ENCODE data around the gene AGO3. TPM values are rescaled to one million over a fixed set of nuclear protein-coding genes. Genes with fewer than 3 reads are reported as not detected.
"Not testable (repeated sequence)": the region's sequence is repeated elsewhere in the genome, so short reads cannot be mapped to it uniquely, and the experiment has no call there.

The AGO3 gene
- polyA plus RNA-seq, 3 donors, result 10.8 to 12.6 (median 11.8) TPM

GRCh38 chr1:35923791-35924221 is 7.1 kb upstream of the AGO3 start:
- DNase-seq (ENCODE audit: low read depth in 3 of 3, low spot score in 2 of 3), result no peak

GRCh38 chr1:35924838-35925237 is 6.1 kb upstream of the AGO3 start:
- no peak for DNase-seq (ENCODE audit: low read depth in 3 of 3, low spot score in 2 of 3)

GRCh38 chr1:35925741-35926140 is 5.2 kb upstream of the AGO3 start:
- no peak for DNase-seq (ENCODE audit: low read depth in 3 of 3, low spot score in 2 of 3)

DNA sequence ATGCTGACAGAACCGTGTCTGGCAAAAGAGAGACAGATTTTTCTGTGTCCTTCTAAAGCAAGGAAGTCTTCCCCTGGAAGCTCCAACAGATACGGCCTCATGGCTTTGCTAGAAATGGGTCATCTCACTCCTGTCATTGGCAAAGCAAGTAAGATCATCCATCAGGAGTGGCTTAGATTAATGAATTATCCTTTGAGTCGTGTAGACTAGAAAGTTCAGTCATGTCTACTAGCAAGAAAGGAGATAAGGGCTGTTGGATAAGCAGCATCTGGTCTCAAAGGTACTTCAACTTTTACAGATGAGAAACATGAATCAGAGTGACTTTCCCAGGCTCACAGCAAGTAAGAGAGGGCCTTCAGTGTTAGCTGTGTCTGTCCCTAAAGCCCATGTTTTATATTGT is 3.4 kb upstream of the AGO3 start:
- no peak for DNase-seq (ENCODE audit: low read depth in 3 of 3, low spot score in 2 of 3)

DNA sequence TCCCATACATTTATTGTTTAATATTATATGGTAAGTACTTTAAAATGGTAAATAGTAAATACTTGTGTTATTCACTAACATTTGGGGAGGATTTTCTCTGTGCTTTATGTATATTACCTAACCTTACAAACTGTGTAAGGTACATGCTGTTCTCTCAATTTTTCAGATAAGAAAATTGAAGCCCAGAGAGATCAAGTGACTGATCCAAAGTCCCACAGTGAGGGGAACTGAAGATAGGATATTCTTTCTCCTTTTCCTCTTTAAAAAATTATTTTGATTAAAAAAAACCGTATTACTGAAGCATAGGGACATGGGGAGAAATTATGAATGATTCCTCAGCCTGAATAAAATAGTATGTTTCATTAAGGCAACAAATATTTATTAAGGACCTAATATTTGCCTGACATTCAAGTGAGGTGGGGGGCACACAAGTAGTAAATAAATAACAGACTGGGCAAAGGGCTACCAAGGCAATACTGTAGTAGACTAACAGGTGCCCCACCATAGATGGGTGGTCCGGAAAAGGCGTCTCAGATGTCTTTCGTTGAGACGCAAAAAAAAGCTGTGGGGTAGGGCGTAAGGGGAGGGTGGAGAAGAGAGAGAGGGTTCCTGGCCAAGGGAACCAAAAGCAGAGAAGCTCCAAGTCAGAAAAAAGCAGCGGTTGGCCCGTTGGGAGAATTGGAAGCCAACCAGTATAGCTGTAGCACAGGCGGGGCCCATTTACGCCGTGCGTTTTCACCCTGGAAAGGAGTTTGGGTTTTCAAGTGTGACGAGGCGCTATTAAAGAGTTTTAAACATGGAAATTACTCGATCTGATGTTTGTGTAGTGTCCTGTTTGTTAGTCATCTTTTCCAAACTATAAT is 944 bp upstream of the AGO3 start:
- peak; percentile 26 to 38 (median 36) for DNase-seq (ENCODE audit: low read depth in 3 of 3, low spot score in 2 of 3)

GRCh38 chr1:35931446-35932157 is 697 bp downstream of the AGO3 start:
- peak in 2 of 3 donors; percentile 15 to 24 for DNase-seq (ENCODE audit: low read depth in 3 of 3, low spot score in 2 of 3)

GRCh38 chr1:35932158-35932636 is 1.3 kb downstream of the AGO3 start:
- DNase-seq (ENCODE audit: low read depth in 3 of 3, low spot score in 2 of 3), result no peak

DNA sequence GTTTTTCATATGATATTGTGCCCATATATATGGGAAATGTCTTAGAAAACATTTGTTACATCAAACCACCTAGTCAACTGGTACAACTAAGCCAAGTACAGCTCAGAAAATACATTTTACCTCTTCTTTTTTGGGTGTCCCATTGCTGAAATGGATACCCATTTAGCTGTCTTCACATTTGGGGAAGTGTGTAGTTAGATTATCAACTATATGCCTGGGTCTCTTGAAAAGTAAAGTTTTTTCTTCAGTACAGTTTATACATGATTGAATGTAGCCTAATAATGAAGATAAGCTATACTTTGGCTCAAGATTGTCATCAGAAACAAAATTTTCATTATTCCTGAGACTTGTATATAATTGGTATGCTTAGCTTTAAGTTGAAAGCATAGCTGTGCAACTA is 2.0 kb downstream of the AGO3 start:
- no peak for DNase-seq (ENCODE audit: low read depth in 3 of 3, low spot score in 2 of 3)

DNA sequence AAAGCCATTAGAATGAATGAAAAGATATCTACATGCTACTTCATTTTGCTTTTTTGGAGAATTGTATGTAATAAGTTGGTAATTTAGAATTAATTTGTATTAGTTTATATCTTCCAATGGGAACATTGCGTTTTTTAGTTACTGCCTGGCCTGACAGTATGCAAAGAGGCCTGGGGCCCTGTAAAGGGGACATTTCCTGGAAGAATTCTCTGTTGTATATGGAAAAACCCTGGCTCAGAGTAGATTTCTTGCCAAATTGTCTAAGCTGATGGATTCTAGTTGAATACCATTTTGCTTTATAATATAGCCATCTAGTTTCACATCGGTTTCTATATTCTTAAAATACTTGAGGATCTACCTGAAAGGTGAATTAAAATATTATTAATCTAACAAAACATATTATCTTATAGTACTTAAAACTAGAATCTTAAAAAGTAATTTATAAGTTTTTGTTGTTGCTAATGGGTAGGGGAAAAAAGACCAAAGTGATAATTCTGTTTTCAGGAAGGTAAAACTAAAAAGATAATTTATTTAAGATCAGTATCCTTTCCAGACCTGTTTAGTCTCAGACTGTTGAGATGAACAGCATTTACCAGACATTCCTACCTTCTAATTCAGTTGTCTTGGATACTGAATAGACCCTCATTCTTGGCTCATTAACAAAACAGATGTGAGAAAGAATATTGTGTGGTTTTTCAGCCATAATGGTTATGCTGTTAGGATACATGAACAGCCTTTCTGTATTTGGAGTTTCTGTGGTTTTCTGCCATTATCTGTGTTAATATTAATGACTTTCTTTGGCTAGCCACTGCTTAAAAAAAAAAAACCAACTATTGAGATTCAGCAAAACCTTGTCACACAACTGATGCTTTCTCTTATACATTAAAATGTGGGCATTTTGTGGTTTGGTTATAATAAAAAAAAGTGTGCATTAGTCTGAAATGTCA is 4.8 kb downstream of the AGO3 start:
- peak; percentile 31 to 38 (median 37) for DNase-seq (ENCODE audit: low read depth in 3 of 3, low spot score in 2 of 3)

DNA sequence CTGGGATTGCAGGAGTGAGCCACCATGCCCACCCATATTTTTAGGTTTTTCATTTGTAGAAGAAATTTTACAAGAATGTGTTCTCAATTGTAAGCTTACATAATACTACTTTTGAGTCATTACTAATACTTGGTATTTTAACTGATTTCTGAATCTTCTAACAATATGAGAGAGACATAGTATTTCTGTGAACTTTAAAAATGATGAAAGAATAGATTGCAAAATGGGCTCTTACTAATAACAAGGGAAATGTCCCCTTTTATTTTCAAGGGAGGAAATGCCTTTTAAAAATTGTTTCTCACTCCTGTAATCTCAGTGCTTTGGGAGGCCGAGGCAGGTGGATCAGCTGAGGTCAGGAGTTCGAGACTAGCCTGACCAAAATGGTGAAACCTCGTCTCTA is 5.9 kb downstream of the AGO3 start:
- no peak for DNase-seq (ENCODE audit: low read depth in 3 of 3, low spot score in 2 of 3)

- DNase-seq (ENCODE audit: low read depth in 3 of 3, low spot score in 2 of 3), result no peak
Observed at GRCh38 chr1:35939484-35939883, 8.6 kb downstream of the AGO3 start.

- no peak for DNase-seq (ENCODE audit: low read depth in 3 of 3, low spot score in 2 of 3)
Observed at GRCh38 chr1:35945327-35945726, 14.4 kb downstream of the AGO3 start.

GRCh38 chr1:35947547-35947946 is 16.6 kb downstream of the AGO3 start:
- no peak for DNase-seq (ENCODE audit: low read depth in 3 of 3, low spot score in 2 of 3)

- DNase-seq (ENCODE audit: low read depth in 3 of 3, low spot score in 2 of 3), result no peak
Observed at GRCh38 chr1:35958558-35958957, 27.7 kb downstream of the AGO3 start.

GRCh38 chr1:35959304-35959703 is 28.4 kb downstream of the AGO3 start:
- DNase-seq (ENCODE audit: low read depth in 3 of 3, low spot score in 2 of 3), result no peak

- no peak for DNase-seq (ENCODE audit: low read depth in 3 of 3, low spot score in 2 of 3)
Observed at GRCh38 chr1:35962952-35963351, 32.0 kb downstream of the AGO3 start.

DNA sequence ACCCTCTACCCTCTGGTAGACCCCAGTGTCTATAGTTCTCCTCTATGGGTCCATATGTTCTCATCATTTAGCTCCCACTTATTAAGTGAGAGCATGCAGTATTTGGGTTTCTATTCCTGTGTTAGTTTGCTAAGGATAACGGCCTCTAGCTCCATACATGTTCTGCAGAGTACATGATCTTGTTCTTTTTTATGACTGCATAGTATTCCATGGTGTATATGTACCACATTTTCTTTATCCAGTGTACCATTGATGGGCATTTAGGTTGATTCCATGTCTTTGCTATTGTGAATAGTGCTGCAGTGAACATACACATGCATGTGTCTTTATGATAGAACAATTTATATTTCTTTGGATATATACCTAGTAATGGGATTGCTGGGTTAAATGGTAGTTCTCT is 33.4 kb downstream of the AGO3 start:
- not testable (repeated sequence) for DNase-seq (ENCODE audit: low read depth in 3 of 3, low spot score in 2 of 3)

- no peak for DNase-seq (ENCODE audit: low read depth in 3 of 3, low spot score in 2 of 3)
Observed at GRCh38 chr1:35968396-35968795, 37.5 kb downstream of the AGO3 start.

DNA sequence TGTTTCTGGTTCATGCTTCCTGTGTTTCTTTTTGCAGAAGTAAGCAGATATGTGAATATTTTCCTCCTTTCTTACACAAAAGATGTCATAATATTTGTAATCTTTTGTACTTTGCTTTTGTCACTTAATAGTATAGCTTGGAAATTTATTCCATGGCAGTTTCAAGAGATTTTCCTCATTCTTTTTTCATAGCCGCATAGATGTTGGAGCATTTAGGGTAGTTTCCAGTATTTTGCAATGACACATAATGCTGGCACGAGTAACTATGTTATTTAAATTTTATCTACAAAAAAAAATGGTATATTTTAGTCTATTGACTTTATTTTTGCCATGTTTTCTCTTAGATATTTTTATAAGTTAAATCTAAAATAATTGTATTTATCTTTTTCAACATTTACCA is 40.7 kb downstream of the AGO3 start:
- DNase-seq (ENCODE audit: low read depth in 3 of 3, low spot score in 2 of 3), result no peak

DNA sequence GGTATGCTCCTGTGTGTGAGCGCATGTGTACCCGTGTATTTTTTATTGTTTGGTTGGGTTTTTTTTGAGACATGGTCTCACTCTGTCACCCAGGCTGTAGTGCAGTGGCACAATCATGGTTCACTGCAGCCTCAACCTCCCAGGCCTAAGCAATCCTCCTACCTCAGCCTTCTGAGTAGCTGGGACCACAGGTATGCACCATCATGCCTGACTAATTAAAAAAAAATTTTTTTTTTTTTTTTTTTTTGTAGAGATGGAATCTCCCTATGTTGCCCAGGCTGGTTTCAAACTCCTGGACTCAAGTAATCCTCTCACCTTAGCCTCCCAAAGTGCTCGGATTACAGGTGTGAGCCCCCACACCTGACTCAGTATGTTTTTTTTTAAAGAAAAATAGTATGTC is 41.7 kb downstream of the AGO3 start:
- not testable (repeated sequence) for DNase-seq (ENCODE audit: low read depth in 3 of 3, low spot score in 2 of 3)

DNA sequence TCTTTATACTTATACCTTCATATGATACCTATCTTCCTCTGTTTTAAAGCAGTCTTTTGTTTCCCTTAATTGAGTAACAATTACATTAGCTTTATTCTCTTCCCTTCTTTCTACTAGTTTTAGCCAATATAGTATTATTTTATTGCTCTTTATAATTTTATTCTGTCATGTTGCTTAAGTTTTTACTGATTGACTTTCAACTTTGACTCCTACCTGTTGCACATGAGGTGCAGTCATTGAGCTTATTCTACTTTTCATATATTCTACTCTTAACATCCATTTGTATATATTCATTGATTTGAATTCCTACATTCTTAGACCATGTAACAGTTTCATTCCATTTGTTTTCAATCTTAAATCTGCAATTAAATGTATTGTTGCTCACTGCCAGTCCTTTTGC is 49.2 kb downstream of the AGO3 start:
- no peak for DNase-seq (ENCODE audit: low read depth in 3 of 3, low spot score in 2 of 3)
